Pancreas (tissue), 10 donors: ENCODE data around the gene DLX3. TPM values are rescaled to one million over a fixed set of nuclear protein-coding genes. Genes with fewer than 3 reads are reported as not detected.

Source experiments
- ATAC-seq, 4 donors: fragments of 200-7000 bp; cut with Tn5 transposase; one replicate each; pipeline versions ENCODE4 v1.8.0 to v1.9.1; 2020; ENCODE audit warnings: mild to moderate bottlenecking in 4 of 4, moderate library complexity in 4 of 4
- DNase-seq, 6 donors: peaks; one replicate each; pipeline ENCODE4 v3.0.0-alpha.2; 2020
- FAIRE-seq: peaks from 2 replicates; lab custom pipeline; 2012; peaks lifted over from hg19 to GRCh38; lab: Jason Lieb, UNC
- H3K27ac ChIP-seq, 4 donors: fragments of 200-600 bp; sonication (generic); 1 replicate in 3 of 4; 2 replicates in 1 of 4; pipeline versions ENCODE4 v1.5.0 to v1.8.0; 2020
- H3K27me3 ChIP-seq, 4 donors: fragments of 200-600 bp; one replicate each; pipeline ENCODE4 v1.8.0; 2021
- H3K36me3 ChIP-seq, 3 donors: fragments of 200-600 bp; sonication (generic) in 1 of 3; one replicate each; pipeline versions ENCODE4 v1.5.0 to v1.8.0; 2020 to 2021
- H3K4me1 ChIP-seq, 3 donors: fragments of 200-600 bp; one replicate each; pipeline ENCODE4 v1.8.0; 2021
- H3K4me3 ChIP-seq, 4 donors: fragments of 200-600 bp; sonication (generic) in 2 of 4; one replicate each; pipeline versions ENCODE4 v1.5.0 to v1.8.0; 2020 to 2021
- H3K9me3 ChIP-seq, 4 donors: fragments of 200-600 bp; one replicate each; pipeline ENCODE4 v1.8.0; 2021
- CTCF ChIP-seq, 4 donors: fragments of 200-600 bp; sonication (generic) in 3 of 4; IDR thresholded peaks; one replicate each; pipeline versions ENCODE4 v1.5.0 to v1.8.0; 2021; ENCODE audit warnings: antibody characterized with exemption in 4 of 4
- WGBS, 2 donors: extraction: QIAGEN DNeasy Blood & Tissue Kit; methylation state at CpG; one replicate each; pipeline ENCODE4 v1.1.7; 2013; 5-methylcytosine and 5-hydroxymethylcytosine counted together
- intact Hi-C, 3 donors: fragments of 100-400 bp; cut with DNase I; formaldehyde crosslinking; loops; one replicate each; pipeline versions ENCODE4 v1.11.1 to v1.14.2; 2022
- polyA plus RNA-seq, 2 donors: library from polyadenylated mRNA; stranded (reverse); fragments of 200-250 nt; gene quantifications; one replicate each; pipeline ENCODE4 v1.2.3, GENCODE V29; 2013
- total RNA-seq, 6 donors: library from RNA; stranded (reverse); fragmentation: NEBNext Ultra II Directional in 4 of 6; extraction: Animal tissue kit (Norgen Biotek cat#: 25700) in 4 of 6; gene quantifications; one replicate each; pipeline versions ENCODE4 v1.2.1 to v1.2.4, GENCODE V29; 2021 to 2023
- donor health status: healthy with polysubstance abuse.
- donor health status: DM: no; HTN: no; CAD: no; lungs with moderate emphysema.
- donor health status: DM: no; HTN: no; CAD: no.
- donor health status: control.
- donor health status: control.
- donor health status: Bipolar disorder and iron deficiency.
- donor health status: DM: yes; HTN: yes; CAD: no.
- donor health status: DM: no; HTN: no; CAD: no.
- donor health status: DM: no; HTN: no; CAD: no.
- donor health status: DM: yes; HTN: yes; CAD: no.

The DLX3 gene
- total and polyA plus RNA-seq, 8 donors: 0.09 to 0.53 (median 0.32) TPM

DNA sequence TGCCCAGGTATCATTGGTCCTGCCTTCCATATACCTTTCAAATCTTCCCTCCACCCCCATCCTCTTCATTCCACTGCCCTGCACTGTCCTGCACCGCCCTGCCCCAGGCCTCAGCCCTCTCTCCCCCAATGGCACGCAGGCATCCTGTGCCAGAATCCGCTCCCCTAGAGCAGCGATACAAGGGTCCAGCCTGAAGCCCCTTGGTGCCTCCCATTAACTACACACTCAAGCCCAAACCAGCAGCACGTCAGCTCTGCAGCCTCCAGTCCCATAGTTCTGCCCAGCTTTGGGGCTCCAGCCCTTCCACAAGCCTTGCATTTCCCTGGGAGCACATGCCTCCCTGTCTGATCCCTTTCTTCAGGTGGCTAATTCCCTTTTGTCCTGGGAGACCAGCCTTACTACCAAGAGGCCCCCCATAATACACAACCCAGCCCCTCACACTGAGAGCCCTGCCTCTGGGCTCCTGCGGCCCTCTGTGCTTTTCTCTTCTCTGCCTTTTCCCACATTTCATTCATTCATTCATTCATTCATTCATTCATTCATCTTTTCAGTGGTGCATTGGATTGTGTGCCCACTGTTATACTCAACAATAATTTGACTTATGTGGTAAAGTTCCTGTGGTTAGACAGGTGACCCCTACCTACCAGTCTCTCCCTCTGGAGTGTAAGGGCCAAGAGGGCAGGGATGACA is 26.8 kb upstream of the DLX3 start:
- Histone ChIP-seq H3K36me3 (no peaks in the 10 kb centered on the region), H3K9me3 (no peaks in the 10 kb centered on the region), H3K27me3 (no peaks in the 10 kb centered on the region), H3K4me3 (no peak overlapping the region), H3K27ac (no peak overlapping the region), H3K4me1 (no peaks in the 10 kb centered on the region)
- FAIRE-seq: no peak
- 85 to 92% methylated on average over 6 of the region's 6 CpGs for WGBS, 2 donors
- TF ChIP-seq CTCF (IDR thresholded peaks at IDR 0.05): no peak
- ATAC-seq: no peak
- intact Hi-C loops: no loop called here
- DNase-seq: no peak

GRCh38 chr17:50020841-50021599 is 26.0 kb upstream of the DLX3 start:
- FAIRE-seq (no peak), DNase-seq (no peak), ATAC-seq (no peak)
- Histone ChIP-seq H3K4me3 (no peak overlapping the region), H3K4me1 (no peaks in the 10 kb centered on the region), H3K27ac (no peak overlapping the region), H3K36me3 (no peaks in the 10 kb centered on the region), H3K9me3 (no peaks in the 10 kb centered on the region), H3K27me3 (no peaks in the 10 kb centered on the region)
- TF ChIP-seq CTCF (IDR thresholded peaks at IDR 0.05): no peak
- intact Hi-C loops: no loop called here
- WGBS, 2 donors: 54 to 67% methylated on average over 13 of the region's 13 CpGs

- WGBS, 2 donors: 78 to 95% methylated on average over 1 of the region's 1 CpG
- intact Hi-C loops: no loop called here
- Histone ChIP-seq H3K4me3 (no peak overlapping the region), H3K27me3 (no peaks in the 10 kb centered on the region), H3K27ac (no peak overlapping the region), H3K4me1 (no peaks in the 10 kb centered on the region), H3K36me3 (no peaks in the 10 kb centered on the region), H3K9me3 (no peaks in the 10 kb centered on the region)
- DNase-seq (no peak), ATAC-seq (no peak), FAIRE-seq (no peak)
- TF ChIP-seq CTCF (IDR thresholded peaks at IDR 0.05): no peak
Measured at GRCh38 chr17:50018909-50019308, 23.9 kb upstream of the DLX3 start.

DNA sequence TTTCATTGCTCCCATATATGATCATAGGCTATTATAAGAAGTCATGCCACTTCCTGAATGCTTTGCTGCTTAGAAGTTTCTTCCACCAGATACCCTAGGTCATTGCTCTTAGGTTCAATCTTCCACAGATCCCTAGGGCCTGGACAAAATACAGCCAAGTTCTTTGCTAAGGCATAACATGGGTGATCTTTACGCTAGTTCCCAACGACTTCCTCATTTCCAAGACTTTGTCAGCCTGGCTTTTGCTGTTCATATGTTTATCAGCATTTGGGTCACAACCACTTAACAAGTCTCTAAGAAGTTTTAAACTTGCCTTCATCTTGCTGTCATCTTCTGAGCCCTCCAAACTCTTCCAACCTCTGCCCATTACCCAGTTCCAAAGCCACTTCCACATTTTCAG is 20.1 kb upstream of the DLX3 start:
- 83 to 90% methylated on average over 2 of the region's 2 CpGs for WGBS, 2 donors
- H3K4me1 ChIP-seq: no peaks in the 10 kb centered on the region
- intact Hi-C loops: no loop called here
- DNase-seq (no peak), FAIRE-seq (no peak), ATAC-seq (no peak)
- H3K36me3 ChIP-seq: no peaks in the 10 kb centered on the region
- no peak overlapping the region for H3K4me3 ChIP-seq
- H3K9me3 ChIP-seq: no peaks in the 10 kb centered on the region
- TF ChIP-seq CTCF (IDR thresholded peaks at IDR 0.05): no peak
- H3K27me3 ChIP-seq: peaks cover 0 to 3% (median 0%) of the 10 kb centered on the region in 4 donors
- H3K27ac ChIP-seq: no peak overlapping the region
